SIG-M5 treated with dmso at 0.1 percent for 504 hours (cell line): ENCODE results near the gene LIPT2.

ENCODE experiments used
- DNase-seq: peaks from one replicate; lab custom pipeline; 2025; ENCODE audit not compliant: unreplicated experiment; lab: John Stamatoyannopoulos, UW

LIPT2 gene

DNA sequence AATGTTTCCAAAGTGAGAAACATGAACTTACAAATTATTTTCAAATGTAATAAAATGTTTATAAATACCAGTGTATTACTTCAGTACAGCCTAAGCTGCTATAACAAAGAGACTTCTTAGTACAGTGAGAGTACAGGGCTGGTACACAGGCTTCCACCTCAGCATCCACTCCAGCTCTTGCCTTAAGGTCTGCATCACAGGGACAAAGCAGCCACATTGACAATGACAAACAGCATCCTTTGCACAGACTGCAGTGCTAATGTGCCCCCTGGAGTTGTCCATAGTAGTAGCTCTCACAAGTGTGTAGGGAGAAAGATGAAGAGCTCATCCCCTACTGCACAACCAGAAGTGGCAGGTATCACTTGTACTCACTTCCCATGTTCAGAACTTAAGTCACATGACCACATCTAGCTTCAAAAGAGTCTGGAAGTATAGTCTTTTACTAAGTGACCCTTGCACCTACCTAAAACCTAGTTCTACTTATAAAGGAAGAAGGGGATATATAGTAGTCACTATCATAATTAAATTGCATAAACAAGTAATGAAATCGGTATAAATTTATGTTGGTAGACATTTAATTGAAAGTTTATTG, 10.7 kb upstream of the LIPT2 start:
- DNase-seq: no peak

DNA sequence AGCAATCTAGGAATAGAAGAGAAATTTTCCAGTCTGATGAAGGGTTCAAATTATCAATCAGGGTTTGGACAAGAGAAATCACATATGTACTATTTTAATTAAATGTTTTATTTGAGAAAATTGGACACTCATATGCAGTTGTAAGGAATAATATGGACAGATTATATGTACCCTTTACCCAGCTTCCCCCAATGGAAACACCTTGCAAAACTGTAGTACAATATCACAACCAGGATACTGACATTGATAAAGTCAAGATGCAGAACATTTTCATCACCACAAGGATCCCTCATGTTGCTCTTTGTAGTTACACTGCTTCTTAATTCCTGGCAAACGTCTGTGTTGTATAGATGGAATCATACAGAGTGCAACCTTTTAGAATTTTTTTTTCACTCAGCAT, 1.4 kb upstream of the LIPT2 start:
- no peak for DNase-seq

DNA sequence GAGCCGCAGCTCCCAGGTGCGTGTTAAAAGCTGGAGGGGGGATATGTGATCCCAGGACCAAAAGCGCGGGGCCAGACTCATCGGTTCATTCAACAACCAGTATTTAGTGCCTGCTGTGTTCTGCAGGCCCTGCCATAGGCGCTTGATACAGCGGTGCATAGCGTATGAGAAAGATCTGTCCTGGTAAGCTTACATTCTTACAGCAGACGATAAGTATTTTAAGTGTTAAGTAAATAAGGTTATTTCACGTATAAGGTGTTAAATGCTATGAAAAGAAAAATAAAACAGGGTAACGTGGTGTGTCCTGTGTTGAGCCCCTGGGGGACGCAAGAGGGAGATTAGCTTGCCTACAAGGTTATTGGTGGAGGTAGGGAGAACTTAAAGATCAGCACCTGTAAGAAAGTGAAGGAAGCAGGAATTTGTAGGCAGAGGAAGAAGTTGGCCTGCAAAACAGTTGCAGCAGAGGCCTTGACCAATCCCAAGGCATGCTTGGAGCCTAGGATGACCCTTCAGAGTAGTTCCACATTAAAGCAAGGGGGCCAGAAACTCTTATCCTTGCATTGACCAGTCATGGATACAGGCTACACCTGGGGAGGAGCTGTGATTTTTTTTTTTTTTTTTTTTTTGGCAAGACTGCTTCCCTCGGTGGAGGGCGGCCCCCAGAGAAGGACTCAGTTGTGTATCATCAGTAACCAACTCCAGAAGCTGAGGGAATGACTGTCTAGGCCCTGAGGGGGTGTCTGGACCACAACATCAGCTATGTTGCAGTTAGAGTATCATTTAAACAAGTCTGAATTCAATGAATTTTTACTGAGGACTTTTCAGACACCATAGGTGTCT, 487 bp upstream of the LIPT2 start:
- DNase-seq: peak; percentile 44

DNA sequence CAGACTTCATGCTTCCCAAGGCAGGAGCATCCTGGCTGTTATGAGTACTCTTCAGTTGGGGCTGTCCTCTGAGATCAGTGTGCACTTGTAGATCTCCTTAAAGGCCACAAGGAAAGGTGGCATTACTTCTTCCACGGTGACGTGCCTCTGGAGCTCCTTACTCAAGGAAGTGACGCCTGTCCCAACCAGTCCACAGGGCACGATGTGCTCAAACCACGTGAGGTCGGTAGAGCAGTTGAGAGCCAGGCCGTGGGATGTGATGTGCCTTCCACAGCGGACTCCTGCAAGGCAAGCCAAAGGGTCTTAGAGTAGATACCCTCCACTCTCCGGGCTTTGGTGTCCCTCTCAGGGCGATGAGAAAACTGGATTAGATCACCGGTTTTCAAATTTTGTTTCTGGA, 1.4 kb downstream of the LIPT2 start:
- DNase-seq: no peak

DNA sequence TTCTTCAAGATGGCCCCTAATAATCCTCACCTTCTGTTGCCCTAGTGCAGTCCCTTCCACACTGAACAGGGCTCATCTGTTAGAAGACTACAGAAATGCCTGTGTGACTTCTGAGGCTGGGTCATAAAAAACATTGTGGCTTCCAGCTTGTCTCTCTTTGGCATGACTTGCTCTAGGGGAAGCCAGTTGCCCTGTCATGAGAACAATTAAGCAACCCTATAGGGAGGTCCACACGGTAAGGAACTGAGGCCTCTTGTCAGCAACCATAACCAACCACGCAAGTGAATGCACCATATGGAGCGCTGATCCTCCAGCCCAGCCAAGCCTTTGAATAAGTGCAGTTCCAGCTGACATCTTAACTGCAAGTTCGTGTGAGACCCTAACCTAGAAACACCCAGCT, 2.6 kb downstream of the LIPT2 start:
- peak; percentile 40 for DNase-seq

DNA sequence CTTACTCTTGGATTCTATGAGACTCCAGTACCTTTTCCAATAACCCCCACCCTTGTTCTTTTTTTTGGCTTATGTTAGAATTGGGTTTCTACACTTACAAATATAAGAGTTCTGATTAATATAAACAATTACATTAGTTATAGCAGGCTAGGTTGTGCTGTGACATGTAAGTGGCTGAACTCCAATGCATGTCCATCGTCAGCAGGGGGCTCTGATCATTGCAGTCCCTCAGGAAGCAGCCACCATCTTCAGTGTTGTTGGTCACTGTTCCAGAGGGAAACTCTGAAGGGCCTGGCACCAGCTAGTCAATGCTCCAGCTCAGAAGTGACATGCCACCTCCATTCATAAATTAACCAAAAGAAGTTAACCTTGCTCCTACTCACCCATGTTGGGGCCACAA, 5.6 kb downstream of the LIPT2 start:
- no peak for DNase-seq

DNA sequence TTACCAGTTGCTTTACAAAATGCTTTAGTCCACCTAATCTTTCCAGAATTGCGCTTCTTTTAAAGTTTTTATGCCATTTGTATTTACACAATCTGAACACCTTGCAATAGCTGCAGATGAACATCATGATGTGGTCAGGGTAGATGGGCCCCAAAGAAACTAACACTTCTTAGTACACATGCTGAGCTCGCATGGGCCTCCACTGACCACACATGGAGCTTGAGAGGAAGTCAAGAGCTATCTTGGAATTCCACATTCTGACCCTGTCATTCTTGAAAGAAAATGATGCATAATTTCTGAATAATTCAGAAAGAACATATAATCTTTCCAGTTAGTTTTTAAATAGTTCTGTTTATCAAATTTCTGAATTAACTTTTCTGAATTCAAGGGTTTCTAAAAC, 7.7 kb downstream of the LIPT2 start:
- no peak for DNase-seq

DNA sequence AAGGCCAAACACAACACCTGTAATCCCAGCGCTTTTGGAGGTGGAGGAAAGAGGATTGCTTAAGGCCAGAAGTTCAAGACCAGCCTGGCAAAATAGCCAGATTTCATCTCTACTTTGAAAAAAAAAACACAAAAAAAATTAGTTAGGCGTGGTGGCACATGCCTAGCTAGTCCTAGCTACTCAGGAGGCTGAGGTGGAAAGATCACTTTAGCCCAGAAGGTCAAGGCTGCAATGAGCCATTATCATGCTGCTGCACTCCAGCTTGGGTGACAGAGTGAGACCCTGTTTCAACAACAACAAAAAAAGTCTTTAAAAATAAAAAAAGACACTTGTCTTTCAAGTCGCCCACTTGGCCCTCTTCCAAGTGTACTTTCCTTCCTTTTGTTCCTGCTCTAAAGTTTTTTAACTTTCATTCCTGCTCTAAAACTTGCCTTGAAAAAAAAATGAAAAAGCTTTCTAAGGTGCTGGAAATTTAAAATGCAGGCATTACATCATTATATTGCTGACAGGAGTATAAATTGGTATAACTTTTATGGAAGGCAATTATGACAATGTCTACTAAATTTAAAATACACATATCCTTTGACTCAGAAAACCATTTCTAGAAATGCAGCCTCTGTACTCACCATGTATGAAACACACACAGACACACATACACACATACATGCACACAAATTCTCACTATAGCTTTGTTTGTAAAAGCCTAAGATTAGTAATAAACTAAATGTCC, 12.7 kb downstream of the LIPT2 start:
- no peak for DNase-seq

DNA sequence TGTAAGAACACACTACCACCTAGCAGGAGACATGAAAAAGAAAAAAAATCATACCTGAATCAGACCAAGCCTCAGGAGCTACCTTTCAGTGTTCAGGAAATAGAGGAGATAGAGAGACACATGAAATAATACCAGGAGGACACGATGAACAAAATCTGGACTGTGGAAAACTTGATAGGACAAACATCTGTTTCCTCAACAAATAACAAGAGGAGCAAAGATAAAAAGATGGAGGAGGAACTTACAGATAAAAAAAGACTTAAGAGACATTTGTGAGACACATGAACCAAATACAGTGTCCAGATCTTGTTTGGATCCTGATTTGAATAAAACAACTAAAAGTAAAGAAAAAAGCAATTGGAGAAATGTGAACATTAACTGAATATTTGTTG, 13.8 kb downstream of the LIPT2 start:
- DNase-seq: no peak

DNA sequence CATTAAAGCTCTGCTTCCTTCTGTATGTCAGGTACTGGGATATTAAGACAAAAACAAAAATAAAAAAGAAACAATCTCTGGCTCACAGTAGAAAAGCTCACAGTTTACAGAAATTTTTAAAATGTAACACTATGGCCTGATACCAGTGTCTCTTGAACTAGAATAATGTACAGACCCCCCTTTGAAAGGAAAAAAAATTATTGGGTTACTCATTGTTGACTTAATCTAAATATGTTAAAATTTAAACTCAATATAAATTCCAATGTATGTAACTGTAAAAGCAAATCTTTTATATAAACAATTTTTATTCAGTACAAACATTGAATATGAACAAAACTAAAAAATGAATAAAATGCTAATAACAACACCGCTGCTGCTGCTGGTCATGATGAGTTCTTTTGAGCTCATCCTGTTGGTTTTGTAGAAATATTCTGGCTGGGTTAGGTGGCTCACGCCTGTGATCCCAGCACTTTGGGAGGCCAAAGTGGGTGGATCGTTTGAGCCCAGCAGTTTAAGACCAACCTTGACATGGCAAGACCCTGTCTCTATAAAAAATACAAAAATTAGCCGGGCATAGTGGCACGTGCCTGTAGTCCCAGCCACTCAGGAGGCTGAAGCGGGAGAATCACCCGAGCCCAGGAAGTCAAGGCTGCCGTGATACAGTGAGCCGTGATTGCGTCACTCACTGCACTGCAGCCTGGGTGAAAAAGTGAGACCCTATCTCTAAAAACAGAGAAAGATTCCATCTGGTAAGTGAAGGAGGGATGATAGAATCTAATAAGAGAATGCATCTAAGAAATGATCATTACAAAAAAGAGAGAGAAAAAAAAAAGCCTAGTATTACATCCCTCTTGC, 14.4 kb downstream of the LIPT2 start:
- no peak for DNase-seq

DNA sequence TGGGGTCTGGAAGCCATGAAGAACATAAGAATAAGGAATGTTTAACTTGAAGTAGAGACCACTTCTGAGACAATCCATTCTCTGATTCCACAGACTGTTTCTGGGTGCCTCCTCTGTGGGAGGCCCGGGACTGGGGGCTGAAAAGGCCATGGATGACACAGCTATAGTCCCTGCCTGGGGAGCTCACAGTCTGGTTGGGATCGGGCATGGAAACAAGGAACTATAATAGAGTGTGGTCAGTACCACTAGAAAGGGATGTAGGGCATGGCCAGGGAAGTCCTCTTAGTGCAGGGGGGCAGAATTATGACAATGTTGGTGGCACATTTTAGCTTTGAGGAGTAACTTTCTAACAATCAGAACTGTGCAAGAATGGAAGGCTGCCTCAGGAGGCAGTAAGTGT, 17.0 kb downstream of the LIPT2 start:
- no peak for DNase-seq

DNA sequence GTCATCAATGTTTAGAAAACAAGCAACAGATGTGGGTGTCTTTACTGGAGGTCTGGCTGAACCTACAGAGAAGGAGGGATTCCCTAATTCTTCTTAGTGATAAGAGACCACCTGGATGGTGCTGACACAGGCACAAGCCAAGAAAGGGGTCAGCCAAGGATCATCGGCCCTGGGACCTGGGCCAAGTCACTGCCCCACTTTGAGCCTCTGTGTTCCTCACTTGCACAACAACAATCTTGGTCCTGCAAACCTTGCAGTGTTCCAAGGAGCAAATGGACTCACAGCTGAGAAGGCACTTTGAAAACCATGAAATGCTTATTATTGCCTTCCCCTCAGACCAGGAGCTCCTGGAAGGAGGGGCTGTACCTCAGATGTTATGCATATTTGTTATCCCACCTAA, 19.2 kb downstream of the LIPT2 start:
- DNase-seq: no peak

DNA sequence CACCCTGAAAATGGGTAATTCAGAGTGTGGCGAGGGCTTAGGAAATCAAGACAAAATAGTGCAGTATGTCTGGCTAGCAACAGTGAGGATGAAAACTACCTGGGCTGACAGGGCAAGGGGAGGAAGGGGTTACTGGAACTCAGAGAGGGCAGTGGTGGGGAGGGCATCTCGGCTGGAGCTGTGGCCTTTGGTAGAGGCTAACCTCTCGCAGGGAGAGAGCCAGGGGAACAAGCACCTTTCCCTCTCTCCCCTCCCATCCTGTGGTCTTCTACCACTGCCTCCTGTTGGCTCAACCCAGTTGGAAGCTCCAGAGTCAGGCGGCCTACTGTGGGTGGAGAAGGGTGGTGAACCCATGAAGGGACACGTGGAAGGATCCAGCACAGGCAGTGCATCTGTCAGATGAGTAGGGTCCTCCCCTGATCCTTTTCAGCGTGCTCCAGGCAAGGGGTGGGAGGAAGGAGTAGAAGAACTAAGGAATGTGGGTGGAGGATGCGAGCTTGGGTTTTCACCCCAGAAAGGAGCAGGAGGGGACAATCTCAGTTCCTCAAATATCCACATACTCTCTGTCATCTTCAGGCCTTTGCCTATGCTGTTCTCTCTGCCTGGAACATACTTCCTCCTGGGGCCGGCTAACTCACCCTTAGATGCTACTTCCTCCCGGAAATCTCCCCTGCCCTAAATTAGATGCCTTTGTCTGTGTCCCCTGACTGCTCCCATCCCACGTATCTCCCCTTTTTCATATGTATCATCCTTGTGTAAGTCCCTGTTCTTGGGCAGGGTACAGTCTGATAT, 19.9 kb downstream of the LIPT2 start:
- DNase-seq: no peak

DNA sequence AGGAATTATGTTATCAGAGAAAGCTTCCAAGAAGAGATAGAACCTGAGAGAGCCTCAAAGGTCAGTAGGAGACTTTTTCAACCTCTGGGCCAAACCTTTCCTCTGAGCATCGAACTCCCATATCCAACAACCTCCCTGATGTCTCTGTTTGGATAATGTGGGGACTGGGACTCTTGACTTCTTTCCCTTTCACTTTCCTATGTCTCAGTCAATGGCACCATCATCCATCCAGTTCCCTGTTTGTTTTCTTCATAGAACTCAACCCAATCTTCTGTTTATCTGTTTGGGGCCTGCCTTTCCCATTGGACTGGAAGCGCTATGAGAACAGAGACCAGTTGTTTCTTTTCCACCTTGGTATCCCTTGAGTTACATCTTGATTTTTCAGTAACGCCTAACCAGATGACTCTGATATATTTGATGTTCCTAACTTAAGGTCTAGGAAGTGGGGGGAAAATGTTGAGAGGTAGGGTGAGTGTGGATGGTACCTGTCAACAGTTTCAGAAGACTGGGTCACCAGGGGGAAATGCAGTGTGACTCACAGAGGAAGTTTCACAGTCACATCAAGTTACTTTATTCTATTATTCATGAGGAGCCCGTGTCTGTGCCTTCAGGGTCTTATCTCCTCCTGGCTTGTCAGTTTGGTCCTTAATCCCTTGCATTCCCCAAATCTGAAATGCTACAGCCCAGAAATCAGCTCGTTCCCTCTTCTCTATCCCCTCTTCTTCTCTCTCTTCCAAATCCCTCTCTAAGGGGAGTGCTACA, 21.7 kb downstream of the LIPT2 start:
- DNase-seq: no peak

DNA sequence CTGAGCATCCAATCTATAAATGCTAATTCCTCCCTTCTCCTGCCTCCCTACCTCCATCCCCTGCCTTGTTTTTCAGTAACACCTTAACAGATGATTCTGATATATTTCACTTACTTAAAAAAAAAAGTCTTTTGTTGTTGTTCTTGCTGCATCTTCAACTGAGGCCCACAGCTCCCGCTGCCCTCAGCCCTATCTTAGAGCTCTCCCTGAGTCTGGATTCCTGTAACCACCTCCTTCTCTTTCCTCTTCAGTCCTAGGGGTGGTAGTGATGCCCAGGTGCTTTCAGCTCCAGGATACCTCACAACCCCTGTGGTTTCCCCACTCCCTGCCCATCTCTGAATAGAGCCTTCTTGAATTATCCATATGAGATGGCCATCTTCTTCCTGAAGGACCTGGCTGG, 22.5 kb downstream of the LIPT2 start:
- DNase-seq: no peak

DNA sequence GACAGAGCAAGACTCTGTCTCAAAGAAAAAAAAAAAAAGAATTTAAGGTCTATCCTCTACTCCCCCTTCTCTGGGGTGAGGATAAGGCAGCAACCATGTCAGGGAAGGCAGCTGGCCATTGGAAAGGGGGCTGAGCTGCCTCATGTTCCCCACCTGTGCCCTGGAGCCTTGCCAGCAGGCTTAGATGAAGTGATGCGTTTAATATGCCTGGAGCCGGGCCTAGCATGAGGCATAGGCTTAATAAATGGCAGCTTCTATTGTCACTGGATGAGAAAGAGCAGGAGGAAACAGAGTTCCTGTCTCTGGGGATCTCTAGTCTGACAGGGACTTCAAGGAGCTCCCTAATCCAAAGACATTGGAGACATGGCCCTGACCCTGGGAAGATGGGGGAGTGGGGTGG, 23.0 kb downstream of the LIPT2 start:
- DNase-seq: no peak

DNA sequence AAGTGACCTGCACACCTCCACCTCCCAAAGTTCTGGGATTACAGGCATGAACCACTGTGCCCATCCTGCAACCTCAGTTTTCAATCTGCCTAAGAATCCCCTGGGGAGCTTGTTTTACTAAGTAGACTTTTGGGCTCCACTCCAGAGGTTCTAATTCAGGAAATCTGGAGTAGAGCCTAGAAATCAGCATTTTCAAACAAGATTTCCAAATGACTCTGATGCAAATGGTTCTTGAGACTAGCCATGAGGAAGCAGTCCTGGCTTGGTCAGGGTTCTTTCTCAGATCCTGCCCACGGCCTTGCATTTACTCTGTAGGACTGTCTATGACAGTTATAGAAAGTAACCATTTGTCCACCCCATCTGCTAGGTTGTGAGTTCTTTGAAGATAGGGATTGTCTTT, 24.6 kb downstream of the LIPT2 start:
- DNase-seq: no peak

DNA sequence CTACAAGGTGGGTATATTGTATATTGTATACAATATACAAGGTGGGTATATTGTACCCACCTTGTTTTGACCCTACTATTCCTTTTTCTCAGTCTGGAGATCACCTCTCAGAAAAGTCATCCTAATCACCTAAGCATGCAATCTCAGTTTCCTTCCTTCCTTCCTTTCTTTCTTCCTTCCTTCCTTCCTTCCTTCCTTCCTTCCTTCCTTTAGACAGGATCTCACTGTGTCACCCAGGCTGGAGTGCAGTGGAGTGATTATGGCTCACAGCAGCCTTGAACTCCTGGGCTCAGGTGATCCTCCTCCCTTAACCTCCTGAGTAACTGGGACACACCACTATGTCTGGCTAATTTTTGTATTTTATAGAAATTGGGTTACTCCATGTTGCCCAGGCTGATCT, 25.0 kb downstream of the LIPT2 start:
- DNase-seq: no peak

DNA sequence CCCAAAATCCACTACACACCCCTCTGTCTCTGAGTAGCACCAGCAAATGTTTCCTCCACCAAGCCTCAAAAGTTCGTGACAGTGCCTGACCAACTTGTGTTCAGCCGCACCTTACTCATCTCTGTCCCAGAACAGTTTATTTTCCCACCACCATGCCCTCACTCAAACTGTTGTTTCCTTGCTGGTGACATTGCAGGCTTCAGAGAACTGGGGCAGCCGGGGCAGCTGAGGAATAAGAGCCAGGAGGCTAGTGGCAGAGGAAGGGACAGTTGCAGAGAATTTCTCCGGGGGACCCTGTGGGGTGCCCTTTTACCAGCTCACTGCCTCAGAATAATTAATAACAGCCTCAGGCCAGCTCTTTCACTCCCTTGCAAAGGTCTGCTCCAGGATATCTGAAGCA, 25.5 kb downstream of the LIPT2 start:
- DNase-seq: no peak
